Ovary (tissue), 3 donors: Measurements from ENCODE around the gene HOXC4.
"Not testable (repeated sequence)": the region's sequence is repeated elsewhere in the genome, so short reads cannot be mapped to it uniquely, and the experiment has no call there.

Experiments
- EP300 ChIP-seq: sonication (generic); formaldehyde crosslinking; IDR thresholded peaks from one replicate; pipeline ENCODE4 v1.6.1; 2017; ENCODE audit warnings: antibody characterized with exemption
- POLR2A ChIP-seq: fragments of 450-650 bp; IDR thresholded peaks from one replicate; pipeline ENCODE4 v1.6.1; 2017; ENCODE audit warnings: antibody characterized with exemption, mild to moderate bottlenecking, moderate library complexity
- TF ChIP-seq, protein P1 (sequence below), 3 donors: fragments of 450-650 bp in 2 of 3; fragments of 200-600 bp in 1 of 3; IDR thresholded peaks; one replicate each; pipeline versions ENCODE4 v1.5.1 to v1.8.0; 2016 to 2022; ENCODE audit warnings: antibody characterized with exemption in 3 of 3, mild to moderate bottlenecking in 1 of 3
- donor health status: DM: no; HTN: no; CAD: no.

- TF ChIP-seq, protein P1, sequence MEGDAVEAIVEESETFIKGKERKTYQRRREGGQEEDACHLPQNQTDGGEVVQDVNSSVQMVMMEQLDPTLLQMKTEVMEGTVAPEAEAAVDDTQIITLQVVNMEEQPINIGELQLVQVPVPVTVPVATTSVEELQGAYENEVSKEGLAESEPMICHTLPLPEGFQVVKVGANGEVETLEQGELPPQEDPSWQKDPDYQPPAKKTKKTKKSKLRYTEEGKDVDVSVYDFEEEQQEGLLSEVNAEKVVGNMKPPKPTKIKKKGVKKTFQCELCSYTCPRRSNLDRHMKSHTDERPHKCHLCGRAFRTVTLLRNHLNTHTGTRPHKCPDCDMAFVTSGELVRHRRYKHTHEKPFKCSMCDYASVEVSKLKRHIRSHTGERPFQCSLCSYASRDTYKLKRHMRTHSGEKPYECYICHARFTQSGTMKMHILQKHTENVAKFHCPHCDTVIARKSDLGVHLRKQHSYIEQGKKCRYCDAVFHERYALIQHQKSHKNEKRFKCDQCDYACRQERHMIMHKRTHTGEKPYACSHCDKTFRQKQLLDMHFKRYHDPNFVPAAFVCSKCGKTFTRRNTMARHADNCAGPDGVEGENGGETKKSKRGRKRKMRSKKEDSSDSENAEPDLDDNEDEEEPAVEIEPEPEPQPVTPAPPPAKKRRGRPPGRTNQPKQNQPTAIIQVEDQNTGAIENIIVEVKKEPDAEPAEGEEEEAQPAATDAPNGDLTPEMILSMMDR (IDR thresholded peaks at IDR 0.05): not testable (repeated sequence)
- TF ChIP-seq POLR2A, EP300: not testable (repeated sequence)
These were observed 35.8 kb downstream of the HOXC4 start for GRCh38 chr12:54089465-54089864.
